ENCODE measurements around the gene CHST9. TPM values are rescaled to one million over a fixed set of nuclear protein-coding genes. Genes with fewer than 3 reads are reported as not detected.

Gene CHST9
- total and polyA plus RNA-seq, 4 donors: 0.42 to 6.4 (median 1.4) TPM

DNA sequence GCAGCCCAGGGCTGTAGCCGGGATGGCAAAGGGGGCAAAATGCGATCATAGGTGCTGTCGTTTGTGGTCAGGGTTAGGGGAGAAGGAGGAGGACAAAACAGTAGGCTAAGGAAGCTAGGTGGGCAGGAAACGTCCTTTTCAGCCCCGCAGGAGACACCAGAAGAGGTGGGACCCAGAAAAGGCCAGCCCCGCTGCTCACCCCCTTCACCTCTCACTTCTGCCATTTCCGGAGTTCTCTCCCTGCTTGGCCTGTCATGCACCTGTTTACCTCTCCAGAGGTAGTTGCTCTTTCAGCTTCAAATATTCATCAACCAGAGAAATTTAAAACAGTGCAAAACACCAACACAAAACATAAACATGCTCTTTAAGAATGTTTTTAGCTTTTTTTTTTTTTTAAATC, 320.4 kb downstream of the CHST9 start:
- Histone ChIP-seq H3K4me1 (ENCODE audit: control insufficient read depth in 4 of 4, insufficient read depth in 4 of 4, low read length in 3 of 4) (peaks cover 0 to 8% (median 5%) of the 10 kb centered on the region in 4 donors), H3K36me3 (ENCODE audit: control insufficient read depth in 4 of 4, insufficient read depth in 3 of 4, low read depth in 1 of 4, low read length in 3 of 4) (no peaks in the 10 kb centered on the region), H3K9me3 (ENCODE audit: control insufficient read depth in 4 of 4, low read length in 3 of 4) (no peaks in the 10 kb centered on the region), H3K27me3 (ENCODE audit: control insufficient read depth in 4 of 4, insufficient read depth in 4 of 4, low read length in 3 of 4) (no peaks in the 10 kb centered on the region), H3K9ac (ENCODE audit: low read depth in 1 of 2, low read length in 2 of 2) (no peak overlapping the region), H3K4me3 (ENCODE audit: low read depth in 1 of 3, low read length in 3 of 3) (no peak overlapping the region), H3K27ac (ENCODE audit: low read depth in 1 of 2, low read length in 2 of 2) (no peak overlapping the region)
- DNase-seq (ENCODE audit: low spot score): no peak
- 77% methylated on average over 7 of the region's 7 CpGs for WGBS
- TF ChIP-seq, protein P1, sequence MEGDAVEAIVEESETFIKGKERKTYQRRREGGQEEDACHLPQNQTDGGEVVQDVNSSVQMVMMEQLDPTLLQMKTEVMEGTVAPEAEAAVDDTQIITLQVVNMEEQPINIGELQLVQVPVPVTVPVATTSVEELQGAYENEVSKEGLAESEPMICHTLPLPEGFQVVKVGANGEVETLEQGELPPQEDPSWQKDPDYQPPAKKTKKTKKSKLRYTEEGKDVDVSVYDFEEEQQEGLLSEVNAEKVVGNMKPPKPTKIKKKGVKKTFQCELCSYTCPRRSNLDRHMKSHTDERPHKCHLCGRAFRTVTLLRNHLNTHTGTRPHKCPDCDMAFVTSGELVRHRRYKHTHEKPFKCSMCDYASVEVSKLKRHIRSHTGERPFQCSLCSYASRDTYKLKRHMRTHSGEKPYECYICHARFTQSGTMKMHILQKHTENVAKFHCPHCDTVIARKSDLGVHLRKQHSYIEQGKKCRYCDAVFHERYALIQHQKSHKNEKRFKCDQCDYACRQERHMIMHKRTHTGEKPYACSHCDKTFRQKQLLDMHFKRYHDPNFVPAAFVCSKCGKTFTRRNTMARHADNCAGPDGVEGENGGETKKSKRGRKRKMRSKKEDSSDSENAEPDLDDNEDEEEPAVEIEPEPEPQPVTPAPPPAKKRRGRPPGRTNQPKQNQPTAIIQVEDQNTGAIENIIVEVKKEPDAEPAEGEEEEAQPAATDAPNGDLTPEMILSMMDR (IDR thresholded peaks at IDR 0.05; ENCODE audit: low read depth, low read length, missing input control): no peak
- TF ChIP-seq, protein P2, sequence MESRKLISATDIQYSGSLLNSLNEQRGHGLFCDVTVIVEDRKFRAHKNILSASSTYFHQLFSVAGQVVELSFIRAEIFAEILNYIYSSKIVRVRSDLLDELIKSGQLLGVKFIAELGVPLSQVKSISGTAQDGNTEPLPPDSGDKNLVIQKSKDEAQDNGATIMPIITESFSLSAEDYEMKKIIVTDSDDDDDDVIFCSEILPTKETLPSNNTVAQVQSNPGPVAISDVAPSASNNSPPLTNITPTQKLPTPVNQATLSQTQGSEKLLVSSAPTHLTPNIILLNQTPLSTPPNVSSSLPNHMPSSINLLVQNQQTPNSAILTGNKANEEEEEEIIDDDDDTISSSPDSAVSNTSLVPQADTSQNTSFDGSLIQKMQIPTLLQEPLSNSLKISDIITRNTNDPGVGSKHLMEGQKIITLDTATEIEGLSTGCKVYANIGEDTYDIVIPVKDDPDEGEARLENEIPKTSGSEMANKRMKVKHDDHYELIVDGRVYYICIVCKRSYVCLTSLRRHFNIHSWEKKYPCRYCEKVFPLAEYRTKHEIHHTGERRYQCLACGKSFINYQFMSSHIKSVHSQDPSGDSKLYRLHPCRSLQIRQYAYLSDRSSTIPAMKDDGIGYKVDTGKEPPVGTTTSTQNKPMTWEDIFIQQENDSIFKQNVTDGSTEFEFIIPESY (IDR thresholded peaks at IDR 0.05): no peak
- TF ChIP-seq RXRA (IDR thresholded peaks at IDR 0.05) (no peak), FOXA1 (IDR thresholded peaks at IDR 0.05) (no peak), RAD21 (IDR thresholded peaks at IDR 0.05) (no peak)

DNA sequence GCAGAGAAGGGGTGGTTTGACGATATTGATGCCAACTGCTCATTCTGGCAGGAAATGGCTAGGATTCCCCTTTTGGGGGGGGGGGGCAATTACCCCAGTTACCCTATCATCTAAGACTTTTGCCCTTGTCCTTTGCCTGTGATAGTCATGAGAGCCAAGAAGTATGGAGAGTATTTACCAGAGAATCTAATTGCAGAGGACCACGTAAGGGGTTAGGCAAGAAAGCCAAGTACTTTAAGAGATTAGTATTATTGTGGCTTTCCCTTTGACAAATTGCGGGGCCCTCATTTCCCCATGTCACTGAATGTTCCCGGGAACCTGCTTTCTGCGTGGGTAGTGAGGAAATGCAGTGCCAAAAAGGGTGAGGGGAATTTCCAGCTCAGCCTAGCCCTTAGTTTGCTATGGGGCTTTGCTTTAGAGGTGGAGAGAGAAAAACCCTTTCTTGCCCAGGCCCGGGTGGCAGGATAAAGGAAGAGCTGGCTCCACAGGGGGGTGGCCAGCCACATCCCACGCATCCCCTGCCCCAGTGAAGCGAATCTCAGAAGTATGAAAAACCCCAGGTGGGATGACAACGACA, 321.1 kb downstream of the CHST9 start:
- H3K4me3 ChIP-seq (ENCODE audit: low read depth in 1 of 3, low read length in 3 of 3): no peak overlapping the region
- DNase-seq (ENCODE audit: low spot score): no peak

More for the DNA sequence above, 321.1 kb downstream of the CHST9 start:
- no peaks in the 10 kb centered on the region for H3K27me3 ChIP-seq (ENCODE audit: control insufficient read depth in 4 of 4, insufficient read depth in 4 of 4, low read length in 3 of 4)
- no peak overlapping the region for H3K27ac ChIP-seq (ENCODE audit: low read depth in 1 of 2, low read length in 2 of 2)
- no peaks in the 10 kb centered on the region for H3K36me3 ChIP-seq (ENCODE audit: control insufficient read depth in 4 of 4, insufficient read depth in 3 of 4, low read depth in 1 of 4, low read length in 3 of 4)
- WGBS: 60% methylated on average over 9 of the region's 9 CpGs
- H3K9ac ChIP-seq (ENCODE audit: low read depth in 1 of 2, low read length in 2 of 2): no peak overlapping the region
- H3K9me3 ChIP-seq (ENCODE audit: control insufficient read depth in 4 of 4, low read length in 3 of 4): no peaks in the 10 kb centered on the region
- peaks cover 0 to 8% (median 5%) of the 10 kb centered on the region in 4 donors for H3K4me1 ChIP-seq (ENCODE audit: control insufficient read depth in 4 of 4, insufficient read depth in 4 of 4, low read length in 3 of 4)
- TF ChIP-seq RXRA (IDR thresholded peaks at IDR 0.05): no peak
- no peak for TF ChIP-seq NR2F2 (IDR thresholded peaks at IDR 0.05)
- TF ChIP-seq SP1 (IDR thresholded peaks at IDR 0.05): no peak
- no peak for TF ChIP-seq FOXA2 (IDR thresholded peaks at IDR 0.05)
- TF ChIP-seq TAF1 (conservative IDR thresholded peaks at IDR 0.05): no peak
- TF ChIP-seq RAD21 (IDR thresholded peaks at IDR 0.05): no peak
- TF ChIP-seq, protein P2 (IDR thresholded peaks at IDR 0.05): no peak
- TF ChIP-seq, protein P3, sequence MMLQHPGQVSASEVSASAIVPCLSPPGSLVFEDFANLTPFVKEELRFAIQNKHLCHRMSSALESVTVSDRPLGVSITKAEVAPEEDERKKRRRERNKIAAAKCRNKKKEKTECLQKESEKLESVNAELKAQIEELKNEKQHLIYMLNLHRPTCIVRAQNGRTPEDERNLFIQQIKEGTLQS (IDR thresholded peaks at IDR 0.05): no peak
- no peak for TF ChIP-seq JUND (IDR thresholded peaks at IDR 0.05)
- no peak for TF ChIP-seq EGR1 (IDR thresholded peaks at IDR 0.05; ENCODE audit: low read depth in 2 of 2)
- TF ChIP-seq, protein P4, sequence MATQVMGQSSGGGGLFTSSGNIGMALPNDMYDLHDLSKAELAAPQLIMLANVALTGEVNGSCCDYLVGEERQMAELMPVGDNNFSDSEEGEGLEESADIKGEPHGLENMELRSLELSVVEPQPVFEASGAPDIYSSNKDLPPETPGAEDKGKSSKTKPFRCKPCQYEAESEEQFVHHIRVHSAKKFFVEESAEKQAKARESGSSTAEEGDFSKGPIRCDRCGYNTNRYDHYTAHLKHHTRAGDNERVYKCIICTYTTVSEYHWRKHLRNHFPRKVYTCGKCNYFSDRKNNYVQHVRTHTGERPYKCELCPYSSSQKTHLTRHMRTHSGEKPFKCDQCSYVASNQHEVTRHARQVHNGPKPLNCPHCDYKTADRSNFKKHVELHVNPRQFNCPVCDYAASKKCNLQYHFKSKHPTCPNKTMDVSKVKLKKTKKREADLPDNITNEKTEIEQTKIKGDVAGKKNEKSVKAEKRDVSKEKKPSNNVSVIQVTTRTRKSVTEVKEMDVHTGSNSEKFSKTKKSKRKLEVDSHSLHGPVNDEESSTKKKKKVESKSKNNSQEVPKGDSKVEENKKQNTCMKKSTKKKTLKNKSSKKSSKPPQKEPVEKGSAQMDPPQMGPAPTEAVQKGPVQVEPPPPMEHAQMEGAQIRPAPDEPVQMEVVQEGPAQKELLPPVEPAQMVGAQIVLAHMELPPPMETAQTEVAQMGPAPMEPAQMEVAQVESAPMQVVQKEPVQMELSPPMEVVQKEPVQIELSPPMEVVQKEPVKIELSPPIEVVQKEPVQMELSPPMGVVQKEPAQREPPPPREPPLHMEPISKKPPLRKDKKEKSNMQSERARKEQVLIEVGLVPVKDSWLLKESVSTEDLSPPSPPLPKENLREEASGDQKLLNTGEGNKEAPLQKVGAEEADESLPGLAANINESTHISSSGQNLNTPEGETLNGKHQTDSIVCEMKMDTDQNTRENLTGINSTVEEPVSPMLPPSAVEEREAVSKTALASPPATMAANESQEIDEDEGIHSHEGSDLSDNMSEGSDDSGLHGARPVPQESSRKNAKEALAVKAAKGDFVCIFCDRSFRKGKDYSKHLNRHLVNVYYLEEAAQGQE (IDR thresholded peaks at IDR 0.05): no peak
- TF ChIP-seq HNF4G (IDR thresholded peaks at IDR 0.05): no peak
- TF ChIP-seq, protein P1 (IDR thresholded peaks at IDR 0.05; ENCODE audit: low read depth, low read length, missing input control): no peak
- TF ChIP-seq FOXA1 (IDR thresholded peaks at IDR 0.05): no peak
- TF ChIP-seq HNF4A (conservative IDR thresholded peaks at IDR 0.05): no peak

Measured in liver (tissue), 9 donors.